Transverse colon (tissue), 4 donors: Measurements from ENCODE around the gene LRRC37B.
"Not testable (repeated sequence)": the region's sequence is repeated elsewhere in the genome, so short reads cannot be mapped to it uniquely, and the experiment has no call there.

Source experiments
- EP300 ChIP-seq: sonication (generic); formaldehyde crosslinking; IDR thresholded peaks from one replicate; pipeline ENCODE4 v1.6.1; 2017; ENCODE audit warnings: antibody characterized with exemption, low read depth
- POLR2A ChIP-seq: fragments of 450-650 bp; IDR thresholded peaks from one replicate; pipeline ENCODE4 v1.6.1; 2016; ENCODE audit warnings: antibody characterized with exemption, mild to moderate bottlenecking, moderate library complexity
- POLR2AphosphoS5 ChIP-seq, 3 donors: sonication (generic); formaldehyde crosslinking; IDR thresholded peaks; one replicate each; pipeline ENCODE4 v1.6.1; 2016; ENCODE audit warnings: antibody characterized with exemption in 3 of 3
- TF ChIP-seq, protein P1 (sequence below), 5 experiments: fragments of 200-600 bp in 3 of 5; fragments of 450-650 bp in 2 of 5; sonication (generic) in 3 of 5; IDR thresholded peaks; 1 replicate in 2 of 5; 2 replicates in 3 of 5; pipeline ENCODE4 v1.5.1; 2016 to 2017; ENCODE audit warnings: antibody characterized with exemption in 5 of 5, inconsistent platforms in 3 of 5, mild to moderate bottlenecking in 2 of 5, moderate library complexity in 1 of 5

DNA sequence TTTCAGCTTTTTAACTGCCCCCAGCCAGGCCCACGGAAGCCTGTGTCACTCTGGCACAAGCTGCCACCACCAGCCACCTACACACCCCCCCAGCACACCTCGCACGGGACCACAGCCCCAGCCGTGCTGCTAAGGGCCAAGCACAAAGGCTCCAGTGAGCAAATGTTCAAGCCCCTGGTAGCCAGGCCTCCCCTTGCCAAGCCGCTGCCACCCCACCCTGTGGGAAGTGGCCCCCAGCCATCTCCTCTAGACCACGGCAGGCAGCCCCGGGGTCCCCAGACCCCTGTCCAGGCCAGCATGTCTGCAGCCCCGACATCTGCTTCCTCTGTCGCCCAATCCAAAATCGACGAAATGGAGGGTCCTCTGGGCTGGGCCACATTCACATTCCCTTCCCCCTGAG is 35.1 kb downstream of the LRRC37B start:
- not testable (repeated sequence) for TF ChIP-seq POLR2AphosphoS5 (IDR thresholded peaks at IDR 0.05); EP300; POLR2A
- TF ChIP-seq, protein P1, sequence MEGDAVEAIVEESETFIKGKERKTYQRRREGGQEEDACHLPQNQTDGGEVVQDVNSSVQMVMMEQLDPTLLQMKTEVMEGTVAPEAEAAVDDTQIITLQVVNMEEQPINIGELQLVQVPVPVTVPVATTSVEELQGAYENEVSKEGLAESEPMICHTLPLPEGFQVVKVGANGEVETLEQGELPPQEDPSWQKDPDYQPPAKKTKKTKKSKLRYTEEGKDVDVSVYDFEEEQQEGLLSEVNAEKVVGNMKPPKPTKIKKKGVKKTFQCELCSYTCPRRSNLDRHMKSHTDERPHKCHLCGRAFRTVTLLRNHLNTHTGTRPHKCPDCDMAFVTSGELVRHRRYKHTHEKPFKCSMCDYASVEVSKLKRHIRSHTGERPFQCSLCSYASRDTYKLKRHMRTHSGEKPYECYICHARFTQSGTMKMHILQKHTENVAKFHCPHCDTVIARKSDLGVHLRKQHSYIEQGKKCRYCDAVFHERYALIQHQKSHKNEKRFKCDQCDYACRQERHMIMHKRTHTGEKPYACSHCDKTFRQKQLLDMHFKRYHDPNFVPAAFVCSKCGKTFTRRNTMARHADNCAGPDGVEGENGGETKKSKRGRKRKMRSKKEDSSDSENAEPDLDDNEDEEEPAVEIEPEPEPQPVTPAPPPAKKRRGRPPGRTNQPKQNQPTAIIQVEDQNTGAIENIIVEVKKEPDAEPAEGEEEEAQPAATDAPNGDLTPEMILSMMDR (IDR thresholded peaks at IDR 0.05): not testable (repeated sequence)
